ENCODE measurements around the gene TSPAN31.
"Not testable (repeated sequence)": the region's sequence is repeated elsewhere in the genome, so short reads cannot be mapped to it uniquely, and the experiment has no call there.

TSPAN31 gene

DNA sequence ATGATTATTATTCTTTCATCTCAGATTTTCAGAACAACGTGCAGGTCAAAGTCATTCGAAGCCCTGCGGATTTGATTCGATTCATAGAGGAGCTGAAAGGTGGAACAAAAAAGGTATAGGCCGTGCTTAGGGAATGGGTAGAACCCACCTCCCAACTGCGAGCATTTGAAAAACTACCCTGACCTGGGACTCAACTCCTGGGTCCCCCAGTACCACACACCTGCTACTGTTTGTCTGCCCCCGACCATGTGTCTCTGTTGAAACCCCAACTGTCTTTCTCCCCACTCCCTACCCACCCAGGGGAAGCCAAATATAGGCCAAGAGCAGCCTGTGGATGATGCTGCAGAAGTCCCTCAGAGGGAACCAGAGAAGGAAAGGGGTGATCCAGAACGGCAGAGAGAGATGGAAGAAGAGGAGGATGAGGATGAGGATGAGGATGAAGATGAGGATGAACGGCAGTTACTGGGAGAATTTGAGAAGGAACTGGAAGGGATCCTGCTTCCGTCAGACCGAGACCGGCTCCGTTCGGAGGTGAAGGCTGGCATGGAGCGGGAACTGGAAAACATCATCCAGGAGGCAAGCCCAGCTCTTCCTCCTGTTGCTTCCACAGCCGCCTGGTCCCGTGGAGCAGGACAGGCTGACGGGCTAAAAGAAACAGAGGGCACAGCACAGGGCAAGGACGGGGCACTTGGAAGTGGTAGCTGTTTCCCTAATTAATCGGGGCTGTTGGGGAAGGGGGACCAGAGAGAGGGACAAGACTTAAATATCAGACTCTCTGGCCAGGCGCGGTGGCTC is 26.8 kb upstream of the TSPAN31 start:
- H3K36me3 Mint-ChIP-seq (ENCODE audit: insufficient read depth), result peaks cover 57% of the 10 kb centered on the region
- no peaks in the 10 kb centered on the region for H3K27me3 Mint-ChIP-seq
- no peak for ATAC-seq (replicated peaks)
- peak overlapping the region; percentile 30 to 92 for H3K27ac Mint-ChIP-seq
- DNase-seq, result no peak
- H3K9me3 Mint-ChIP-seq, result no peaks in the 10 kb centered on the region
- H3K4me3 Mint-ChIP-seq, result no peak overlapping the region
- peaks cover 6 to 7% of the 10 kb centered on the region in 2 donors for H3K4me1 Mint-ChIP-seq (ENCODE audit: low read depth in 2 of 2)

DNA sequence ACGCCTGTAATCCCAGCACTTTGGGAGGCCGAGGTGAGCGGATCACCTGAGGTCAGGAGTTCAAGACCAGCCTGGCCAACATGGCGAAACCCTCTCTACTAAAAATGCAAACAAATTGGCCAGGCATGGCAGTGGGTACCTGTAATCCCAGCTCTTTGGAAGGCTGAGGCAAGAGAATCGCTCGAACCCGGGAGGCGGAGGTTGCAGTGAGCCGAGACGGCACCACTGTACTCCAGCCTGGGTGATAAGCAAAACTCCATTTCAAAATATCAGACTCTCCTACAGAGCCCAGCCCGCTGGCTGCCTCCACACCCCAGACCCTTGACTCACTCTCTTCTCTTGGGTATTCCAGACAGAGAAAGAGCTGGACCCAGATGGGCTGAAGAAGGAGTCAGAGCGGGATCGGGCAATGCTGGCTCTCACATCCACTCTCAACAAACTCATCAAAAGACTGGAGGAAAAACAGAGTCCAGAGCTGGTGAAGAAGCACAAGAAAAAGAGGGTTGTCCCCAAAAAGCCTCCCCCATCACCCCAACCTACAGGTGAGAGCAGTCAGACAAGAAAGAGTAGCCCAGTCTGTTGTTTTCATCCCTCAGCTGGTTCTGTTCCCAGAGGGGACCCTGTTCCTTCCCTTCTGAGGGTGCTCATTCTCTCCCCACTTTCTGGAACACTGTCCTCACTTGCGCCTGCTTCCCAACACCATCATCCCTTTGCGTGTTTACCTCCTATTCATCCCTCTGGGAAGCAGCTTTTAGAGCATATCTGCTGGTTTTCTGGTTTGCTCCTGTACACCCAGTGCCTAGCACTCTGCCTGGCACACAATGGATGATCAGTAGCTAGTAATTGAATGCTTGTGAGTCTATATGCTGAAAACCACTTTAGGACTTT is 26.0 kb upstream of the TSPAN31 start:
- ATAC-seq (replicated peaks) (no peak), DNase-seq (no peak)
- Mint-ChIP-seq H3K27me3 (no peaks in the 10 kb centered on the region), H3K4me3 (no peak overlapping the region), H3K36me3 (ENCODE audit: insufficient read depth) (peaks cover 58% of the 10 kb centered on the region), H3K4me1 (ENCODE audit: low read depth in 2 of 2) (peaks cover 9 to 16% of the 10 kb centered on the region in 2 donors), H3K27ac (peak overlapping the region; percentile 30 to 59), H3K9me3 (no peaks in the 10 kb centered on the region)

DNA sequence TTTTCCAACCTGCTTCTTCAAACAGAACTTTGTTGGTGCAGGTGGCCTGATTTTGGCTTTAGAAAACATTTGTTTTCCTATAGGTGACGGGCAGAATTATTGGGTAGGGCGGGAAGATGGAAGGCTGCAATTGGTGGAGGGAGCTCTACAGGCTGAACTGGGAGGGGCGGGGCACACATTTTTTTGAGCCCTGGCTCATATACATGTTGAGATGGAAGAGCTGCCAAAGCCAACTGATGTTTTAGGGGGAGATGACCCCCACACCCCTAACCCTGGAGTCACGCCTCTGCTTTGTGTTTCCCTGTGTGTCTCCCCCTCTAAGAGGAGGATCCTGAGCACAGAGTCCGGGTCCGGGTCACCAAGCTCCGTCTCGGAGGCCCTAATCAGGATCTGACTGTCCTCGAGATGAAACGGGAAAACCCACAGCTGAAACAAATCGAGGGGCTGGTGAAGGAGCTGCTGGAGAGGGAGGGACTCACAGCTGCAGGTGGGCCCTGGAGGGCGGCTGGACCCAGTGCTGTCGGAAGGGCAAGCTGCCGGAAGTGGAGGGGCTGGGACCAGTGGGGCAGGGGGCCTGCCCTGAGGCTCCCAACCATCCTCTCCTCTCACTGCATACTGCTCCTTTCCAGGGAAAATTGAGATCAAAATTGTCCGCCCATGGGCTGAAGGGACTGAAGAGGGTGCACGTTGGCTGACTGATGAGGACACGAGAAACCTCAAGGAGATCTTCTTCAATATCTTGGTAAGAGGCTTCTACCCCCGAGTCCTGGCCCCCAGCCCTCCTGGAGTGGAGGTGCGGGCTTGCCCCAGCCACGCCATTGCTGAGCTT is 24.8 kb upstream of the TSPAN31 start:
- peaks cover 53% of the 10 kb centered on the region for H3K36me3 Mint-ChIP-seq (ENCODE audit: insufficient read depth)

DNA sequence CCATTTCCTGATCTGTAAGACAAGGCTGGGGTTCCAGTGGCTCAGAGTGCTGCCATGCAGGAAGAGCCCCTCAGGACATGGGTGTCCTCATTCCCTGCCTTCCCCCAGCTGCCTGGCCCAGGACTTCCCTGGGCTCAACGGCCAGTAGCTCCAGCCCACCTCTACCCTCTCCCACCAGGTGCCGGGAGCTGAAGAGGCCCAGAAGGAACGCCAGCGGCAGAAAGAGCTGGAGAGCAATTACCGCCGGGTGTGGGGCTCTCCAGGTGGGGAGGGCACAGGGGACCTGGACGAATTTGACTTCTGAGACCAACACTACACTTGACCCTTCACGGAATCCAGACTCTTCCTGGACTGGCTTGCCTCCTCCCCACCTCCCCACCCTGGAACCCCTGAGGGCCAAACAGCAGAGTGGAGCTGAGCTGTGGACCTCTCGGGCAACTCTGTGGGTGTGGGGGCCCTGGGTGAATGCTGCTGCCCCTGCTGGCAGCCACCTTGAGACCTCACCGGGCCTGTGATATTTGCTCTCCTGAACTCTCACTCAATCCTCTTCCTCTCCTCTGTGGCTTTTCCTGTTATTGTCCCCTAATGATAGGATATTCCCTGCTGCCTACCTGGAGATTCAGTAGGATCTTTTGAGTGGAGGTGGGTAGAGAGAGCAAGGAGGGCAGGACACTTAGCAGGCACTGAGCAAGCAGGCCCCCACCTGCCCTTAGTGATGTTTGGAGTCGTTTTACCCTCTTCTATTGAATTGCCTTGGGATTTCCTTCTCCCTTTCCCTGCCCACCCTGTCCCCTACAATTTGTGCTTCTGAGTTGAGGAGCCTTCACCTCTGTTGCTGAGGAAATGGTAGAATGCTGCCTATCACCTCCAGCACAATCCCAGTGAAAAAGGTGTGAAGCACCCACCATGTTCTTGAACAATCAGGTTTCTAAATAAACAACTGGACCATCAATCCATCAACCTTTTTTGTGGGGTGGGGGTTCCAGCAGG is 23.9 kb upstream of the TSPAN31 start:
- DNase-seq (no peak), ATAC-seq (replicated peaks) (no peak)
- no peaks in the 10 kb centered on the region for H3K27me3 Mint-ChIP-seq
- peak overlapping the region; percentile 5 to 82 for H3K27ac Mint-ChIP-seq
- peaks cover 17 to 28% of the 10 kb centered on the region in 2 donors for H3K4me1 Mint-ChIP-seq (ENCODE audit: low read depth in 2 of 2)
- no peak overlapping the region for H3K4me3 Mint-ChIP-seq
- no peaks in the 10 kb centered on the region for H3K9me3 Mint-ChIP-seq
- H3K36me3 Mint-ChIP-seq (ENCODE audit: insufficient read depth), result peaks cover 58% of the 10 kb centered on the region

More for the DNA sequence above, 24.8 kb upstream of the TSPAN31 start:
- Mint-ChIP-seq H3K4me3 (no peak overlapping the region), H3K27me3 (no peaks in the 10 kb centered on the region), H3K9me3 (no peaks in the 10 kb centered on the region), H3K27ac (peak overlapping the region in 1 of 2 donors; percentile 82), H3K4me1 (ENCODE audit: low read depth in 2 of 2) (peaks cover 15 to 23% of the 10 kb centered on the region in 2 donors)
- DNase-seq (no peak), ATAC-seq (replicated peaks) (no peak)

DNA sequence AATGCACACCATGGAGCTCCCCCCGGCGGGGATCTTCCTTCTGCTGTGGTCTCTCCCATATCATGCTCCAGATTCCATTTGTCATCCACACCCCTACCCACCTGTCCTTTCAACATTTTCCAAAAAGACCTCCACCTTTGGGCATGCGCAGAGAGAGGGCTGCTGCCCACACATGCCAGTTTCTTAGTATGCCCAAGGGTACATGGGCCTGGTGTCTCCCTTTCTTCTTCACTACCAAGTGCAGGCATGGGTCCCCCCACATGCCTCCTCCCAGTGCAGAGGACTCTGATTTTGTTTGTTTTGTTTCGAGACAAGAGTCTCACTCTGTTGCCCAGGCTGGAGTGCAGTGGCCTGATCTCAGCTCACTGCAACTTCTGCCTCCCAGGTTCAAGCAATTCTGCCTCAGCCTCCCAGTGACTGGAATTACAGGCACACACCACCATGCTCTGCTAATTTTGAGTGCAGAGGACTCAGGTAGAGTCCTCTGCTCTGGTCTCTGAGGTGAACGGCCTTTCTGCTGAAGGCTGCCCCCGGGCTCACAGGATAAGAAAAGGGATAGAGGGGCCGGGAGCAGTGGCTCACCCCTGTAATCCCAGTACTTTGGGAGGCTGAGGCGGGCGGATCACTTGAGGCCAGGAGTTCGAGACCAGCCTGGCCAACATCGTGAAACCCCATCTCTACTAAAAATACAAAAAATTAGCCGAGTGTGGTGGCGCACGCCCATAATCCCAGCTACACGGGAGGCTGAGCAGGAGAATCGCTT is 22.8 kb upstream of the TSPAN31 start:
- not testable (repeated sequence) for H3K4me3 Mint-ChIP-seq; DNase-seq; H3K27me3 Mint-ChIP-seq; ATAC-seq (replicated peaks); H3K9me3 Mint-ChIP-seq
- peaks cover 20 to 32% of the 10 kb centered on the region in 2 donors for H3K4me1 Mint-ChIP-seq (ENCODE audit: low read depth in 2 of 2)
- peaks cover 58% of the 10 kb centered on the region for H3K36me3 Mint-ChIP-seq (ENCODE audit: insufficient read depth)
- peak overlapping the region; percentile 60 to 84 for H3K27ac Mint-ChIP-seq

DNA sequence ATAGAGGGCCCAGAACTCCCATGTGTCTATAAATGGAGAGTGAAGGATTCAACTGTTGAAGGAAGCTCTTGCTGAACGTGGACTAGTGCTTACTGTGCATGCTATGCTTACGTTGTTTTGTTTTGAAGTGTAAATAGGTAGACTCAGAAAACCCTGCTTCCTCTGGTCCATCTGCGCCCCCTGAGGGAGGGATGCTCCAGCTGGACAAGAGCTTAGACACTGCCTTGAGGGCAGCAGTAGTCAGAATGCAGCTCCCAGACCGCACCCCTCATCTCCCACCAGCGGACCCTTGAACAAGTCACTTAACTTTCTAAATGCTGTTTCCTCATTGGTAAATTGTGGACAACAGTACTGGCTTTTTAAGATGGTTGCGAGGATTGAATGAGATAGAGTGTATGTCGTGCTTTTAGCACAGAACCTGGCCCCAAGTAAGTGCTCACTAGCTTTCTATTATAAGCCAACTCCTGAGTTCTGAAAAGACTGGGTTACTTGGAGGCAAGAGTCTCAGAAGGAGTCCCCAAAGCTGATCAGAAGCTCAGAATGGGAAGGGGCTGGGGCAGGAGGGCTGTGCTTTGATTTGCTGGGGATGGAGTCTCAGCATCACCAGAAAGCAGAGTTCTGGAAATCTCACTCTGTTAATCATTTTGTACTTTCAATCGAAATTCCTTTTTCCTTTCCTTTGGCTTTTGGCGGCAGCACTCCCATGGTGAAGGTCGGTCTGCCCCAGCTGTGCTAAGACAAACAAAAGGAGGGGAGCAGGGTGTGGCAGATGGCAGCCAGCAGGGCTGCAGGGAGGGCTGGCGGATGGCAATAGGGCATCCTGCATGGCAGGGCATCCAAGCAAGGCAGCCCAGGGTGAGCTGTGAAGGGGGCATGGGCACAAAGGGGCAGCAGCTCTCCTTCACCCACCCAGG is 21.9 kb upstream of the TSPAN31 start:
- no peaks in the 10 kb centered on the region for H3K9me3 Mint-ChIP-seq
- DNase-seq, result no peak
- H3K4me1 Mint-ChIP-seq (ENCODE audit: low read depth in 2 of 2), result peaks cover 20 to 32% of the 10 kb centered on the region in 2 donors
- peak overlapping the region; percentile 60 to 84 for H3K27ac Mint-ChIP-seq
- peaks cover 58% of the 10 kb centered on the region for H3K36me3 Mint-ChIP-seq (ENCODE audit: insufficient read depth)
- no peak overlapping the region for H3K4me3 Mint-ChIP-seq
- ATAC-seq (replicated peaks), result no peak
- H3K27me3 Mint-ChIP-seq, result no peaks in the 10 kb centered on the region

DNA sequence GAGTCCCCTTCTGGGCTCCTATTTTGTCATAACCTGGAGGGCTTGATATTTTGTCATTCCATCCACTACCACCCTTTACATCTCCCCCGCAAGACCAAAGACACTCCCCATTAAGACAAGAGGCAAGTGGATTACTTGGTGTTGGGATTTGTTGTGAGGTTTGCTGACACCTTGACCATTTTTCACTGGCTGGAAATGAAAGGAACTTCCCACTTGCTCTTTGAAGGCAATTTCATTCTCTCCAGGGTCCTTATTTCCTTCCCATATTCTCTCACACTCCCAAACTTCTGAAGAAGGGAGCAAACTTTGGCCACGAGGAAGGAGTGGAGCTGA is 21.2 kb upstream of the TSPAN31 start:
- Mint-ChIP-seq H3K27me3 (no peaks in the 10 kb centered on the region), H3K4me3 (no peak overlapping the region), H3K27ac (peak overlapping the region; percentile 60 to 84), H3K36me3 (ENCODE audit: insufficient read depth) (peaks cover 60% of the 10 kb centered on the region), H3K9me3 (no peaks in the 10 kb centered on the region), H3K4me1 (ENCODE audit: low read depth in 2 of 2) (peaks cover 22 to 32% of the 10 kb centered on the region in 2 donors)
- no peak for ATAC-seq (replicated peaks)
- DNase-seq, result no peak

DNA sequence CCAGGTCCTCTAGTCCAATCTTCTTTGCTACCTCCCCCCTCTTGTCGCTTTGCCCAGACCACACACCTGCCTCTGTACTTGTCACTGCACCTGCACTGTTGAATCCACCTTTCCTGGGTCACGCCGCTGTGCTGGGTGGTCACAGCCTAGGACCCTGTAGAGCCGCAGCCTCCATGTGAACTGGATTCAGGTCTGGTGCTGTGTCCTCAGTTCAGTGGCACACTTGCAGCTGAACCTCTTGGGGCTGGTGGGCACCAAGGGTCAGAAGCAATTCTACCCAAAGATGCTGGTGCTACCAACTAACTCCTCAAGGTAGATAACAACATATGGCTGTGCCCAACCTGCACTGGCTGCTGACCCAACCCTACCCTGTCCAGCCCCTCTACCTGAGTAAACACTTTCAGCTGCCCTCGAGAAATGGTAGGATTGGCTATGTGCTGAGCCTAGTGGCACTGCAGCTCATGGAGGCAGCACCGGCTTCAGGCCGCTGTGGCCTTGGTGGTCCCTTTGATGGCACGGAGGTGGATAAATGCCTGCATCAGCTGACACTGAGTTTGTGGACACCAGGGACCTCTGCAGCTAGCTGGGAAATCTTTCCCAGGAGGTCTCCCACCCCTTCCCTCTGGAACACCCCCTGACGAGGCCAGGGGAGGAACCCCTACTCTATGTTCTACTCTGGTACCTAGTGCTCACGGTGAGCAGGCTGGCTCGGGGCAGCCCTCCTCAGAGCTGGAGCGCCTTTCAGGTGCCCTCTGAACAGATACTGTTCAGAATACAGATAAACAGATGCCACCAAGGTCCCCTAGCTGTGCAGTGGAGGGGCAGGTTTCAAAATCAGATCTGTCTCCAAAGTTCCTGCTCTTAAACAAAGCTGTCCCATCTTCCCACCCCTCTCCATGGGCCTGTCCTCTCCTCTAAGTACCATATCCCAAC is 20.6 kb upstream of the TSPAN31 start:
- H3K9me3 Mint-ChIP-seq, result no peaks in the 10 kb centered on the region
- no peak overlapping the region for H3K4me3 Mint-ChIP-seq
- ATAC-seq (replicated peaks) (no peak), DNase-seq (no peak)
- H3K27me3 Mint-ChIP-seq, result no peaks in the 10 kb centered on the region
- H3K27ac Mint-ChIP-seq, result peak overlapping the region; percentile 84 to 89
- peaks cover 60% of the 10 kb centered on the region for H3K36me3 Mint-ChIP-seq (ENCODE audit: insufficient read depth)
- H3K4me1 Mint-ChIP-seq (ENCODE audit: low read depth in 2 of 2), result peaks cover 22 to 32% of the 10 kb centered on the region in 2 donors

DNA sequence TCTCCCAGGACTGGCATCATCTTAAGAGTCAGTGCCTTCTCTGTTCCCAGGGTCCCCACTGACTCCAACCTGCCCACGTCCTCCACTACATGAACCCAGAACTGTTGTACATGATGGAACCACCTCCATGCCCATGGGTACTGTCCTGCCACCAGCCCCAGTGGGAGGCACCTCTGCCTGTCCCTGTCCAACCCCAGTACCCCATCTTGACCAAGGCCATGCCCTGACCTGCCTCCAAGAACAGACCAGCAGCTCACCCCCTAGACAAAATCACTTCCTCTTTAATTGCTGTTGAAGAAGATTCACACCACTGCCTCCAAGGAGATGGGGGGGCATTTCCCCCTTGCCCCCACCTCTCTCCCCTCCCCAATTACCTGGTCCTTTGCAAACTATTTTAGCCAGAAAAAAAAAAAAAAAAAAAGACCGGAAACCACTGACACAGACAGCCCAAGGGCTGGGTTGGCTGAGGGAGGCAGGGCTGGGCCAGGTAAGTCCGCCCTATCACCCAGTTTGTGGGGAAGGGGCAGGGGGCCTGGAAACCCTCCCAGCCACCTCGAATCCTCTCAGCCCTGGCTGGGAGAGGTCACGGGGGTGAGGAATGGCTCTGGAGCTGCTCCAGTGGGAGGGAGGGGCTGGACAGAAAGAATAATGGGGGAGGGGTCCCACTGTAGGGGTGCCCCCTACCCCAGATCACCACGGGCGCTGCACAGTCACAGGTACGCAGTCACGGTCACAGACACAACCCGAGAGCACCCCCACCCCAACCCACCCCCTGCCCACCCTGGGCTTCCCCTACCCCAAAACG is 19.7 kb upstream of the TSPAN31 start:
- ATAC-seq (replicated peaks) (peak; percentile 25), DNase-seq (no peak)
- Mint-ChIP-seq H3K4me3 (no peak overlapping the region), H3K27ac (peak overlapping the region; percentile 7 to 89), H3K36me3 (ENCODE audit: insufficient read depth) (peaks cover 62% of the 10 kb centered on the region), H3K4me1 (ENCODE audit: low read depth in 2 of 2) (peaks cover 22 to 32% of the 10 kb centered on the region in 2 donors), H3K27me3 (no peaks in the 10 kb centered on the region), H3K9me3 (no peaks in the 10 kb centered on the region)

DNA sequence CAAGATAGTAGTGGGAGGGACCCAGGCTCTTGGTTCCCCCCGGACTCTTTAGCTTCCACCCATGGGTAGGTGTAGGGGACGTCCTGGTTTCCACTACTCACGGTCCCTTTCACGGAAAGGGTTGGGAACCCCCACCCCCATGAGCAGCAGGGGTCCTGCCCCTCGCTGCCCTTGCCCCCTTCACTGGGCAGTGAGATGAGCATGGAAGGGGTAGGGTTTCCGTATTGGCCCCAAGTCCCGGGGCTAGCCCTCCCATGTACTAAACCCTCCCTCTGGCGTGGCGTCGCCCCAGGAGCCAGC is 19.0 kb upstream of the TSPAN31 start:
- Mint-ChIP-seq H3K27ac (peak overlapping the region; percentile 77 to 93), H3K9me3 (no peaks in the 10 kb centered on the region)

More for the DNA sequence above, 19.0 kb upstream of the TSPAN31 start:
- Mint-ChIP-seq H3K36me3 (ENCODE audit: insufficient read depth) (peaks cover 63% of the 10 kb centered on the region), H3K4me3 (peak overlapping the region in 1 of 2 donors; percentile 72), H3K27me3 (no peaks in the 10 kb centered on the region), H3K4me1 (ENCODE audit: low read depth in 2 of 2) (peaks cover 22 to 31% of the 10 kb centered on the region in 2 donors)
- ATAC-seq (replicated peaks) (no peak), DNase-seq (no peak)

Measured in effector memory CD8-positive, alpha-beta T cell (primary cell).